Measurements from ENCODE around the gene TEAD4.

The TEAD4 gene

DNA sequence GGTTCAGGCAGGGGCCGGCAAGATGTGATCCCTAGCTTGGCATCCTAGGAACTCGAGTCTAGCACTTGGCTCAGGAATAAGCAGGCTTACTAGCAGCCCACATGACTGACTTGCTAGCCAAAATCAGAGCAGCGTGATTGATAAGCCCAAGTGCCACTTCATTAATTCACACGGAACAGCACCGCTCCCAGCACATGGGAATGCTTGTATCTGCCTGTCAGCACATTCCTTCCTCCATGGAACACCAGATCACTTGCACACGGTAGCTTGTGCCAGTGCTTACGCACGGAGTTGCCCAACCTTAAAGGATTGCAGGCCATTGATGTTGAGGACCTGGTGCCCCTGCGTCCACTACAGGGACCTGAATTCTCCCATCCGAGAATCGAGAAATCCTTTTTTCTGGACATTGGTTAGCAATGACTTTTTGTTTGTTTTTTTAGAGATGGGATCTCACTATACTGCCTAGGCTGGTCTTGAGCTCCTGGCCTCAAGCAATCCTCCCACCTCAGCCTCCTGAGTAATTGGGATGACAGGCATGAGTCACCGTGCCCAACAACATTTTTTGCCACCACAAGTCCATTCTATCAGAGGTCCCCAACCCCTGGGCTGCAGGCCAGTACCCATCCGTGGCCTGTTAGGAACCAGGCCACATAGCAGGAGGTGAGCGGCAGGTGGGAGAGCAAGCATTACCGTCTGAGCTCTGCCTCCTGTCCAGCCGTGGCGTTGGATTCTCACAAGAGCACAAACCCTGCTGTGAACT is 87.4 kb downstream of the TEAD4 start:
- Histone ChIP-seq H3K36me3 (ENCODE audit: insufficient read depth, low read length) (no peaks in the 10 kb centered on the region), H3K27ac (ENCODE audit: low read length) (no peak overlapping the region), H3K4me3 (ENCODE audit: low read depth in 1 of 2, low read length in 2 of 2) (no peak overlapping the region), H3K9ac (ENCODE audit: low read depth, low read length) (no peak overlapping the region), H3K27me3 (ENCODE audit: insufficient read depth, low read length, poor library complexity) (peaks cover 7% of the 10 kb centered on the region), H3K4me2 (ENCODE audit: insufficient read depth, low read length) (no peak overlapping the region), H3K4me1 (ENCODE audit: insufficient read depth, low read length) (no peaks in the 10 kb centered on the region), H3K9me3 (ENCODE audit: insufficient read depth, low read length, severe bottlenecking) (no peaks in the 10 kb centered on the region), H2AFZ (ENCODE audit: low read depth, low read length) (no peak overlapping the region), H3K79me2 (ENCODE audit: insufficient read depth, low read length) (no peaks in the 10 kb centered on the region), H4K20me1 (ENCODE audit: insufficient read depth, low read length) (no peaks in the 10 kb centered on the region; the same call in 1 of the 2 replicates)
- no peak for DNase-seq
- no peak for ATAC-seq (ENCODE audit: insufficient read depth, low read depth)
- TF ChIP-seq, protein P1, sequence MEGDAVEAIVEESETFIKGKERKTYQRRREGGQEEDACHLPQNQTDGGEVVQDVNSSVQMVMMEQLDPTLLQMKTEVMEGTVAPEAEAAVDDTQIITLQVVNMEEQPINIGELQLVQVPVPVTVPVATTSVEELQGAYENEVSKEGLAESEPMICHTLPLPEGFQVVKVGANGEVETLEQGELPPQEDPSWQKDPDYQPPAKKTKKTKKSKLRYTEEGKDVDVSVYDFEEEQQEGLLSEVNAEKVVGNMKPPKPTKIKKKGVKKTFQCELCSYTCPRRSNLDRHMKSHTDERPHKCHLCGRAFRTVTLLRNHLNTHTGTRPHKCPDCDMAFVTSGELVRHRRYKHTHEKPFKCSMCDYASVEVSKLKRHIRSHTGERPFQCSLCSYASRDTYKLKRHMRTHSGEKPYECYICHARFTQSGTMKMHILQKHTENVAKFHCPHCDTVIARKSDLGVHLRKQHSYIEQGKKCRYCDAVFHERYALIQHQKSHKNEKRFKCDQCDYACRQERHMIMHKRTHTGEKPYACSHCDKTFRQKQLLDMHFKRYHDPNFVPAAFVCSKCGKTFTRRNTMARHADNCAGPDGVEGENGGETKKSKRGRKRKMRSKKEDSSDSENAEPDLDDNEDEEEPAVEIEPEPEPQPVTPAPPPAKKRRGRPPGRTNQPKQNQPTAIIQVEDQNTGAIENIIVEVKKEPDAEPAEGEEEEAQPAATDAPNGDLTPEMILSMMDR (IDR thresholded peaks at IDR 0.05; ENCODE audit: borderline replicate concordance, extremely low read depth, low read length, poor library complexity, severe bottlenecking), result no peak
- no peak for TF ChIP-seq EZH2 (IDR thresholded peaks at IDR 0.05; ENCODE audit: borderline replicate concordance, low read depth, low read length, severe bottlenecking)

DNA sequence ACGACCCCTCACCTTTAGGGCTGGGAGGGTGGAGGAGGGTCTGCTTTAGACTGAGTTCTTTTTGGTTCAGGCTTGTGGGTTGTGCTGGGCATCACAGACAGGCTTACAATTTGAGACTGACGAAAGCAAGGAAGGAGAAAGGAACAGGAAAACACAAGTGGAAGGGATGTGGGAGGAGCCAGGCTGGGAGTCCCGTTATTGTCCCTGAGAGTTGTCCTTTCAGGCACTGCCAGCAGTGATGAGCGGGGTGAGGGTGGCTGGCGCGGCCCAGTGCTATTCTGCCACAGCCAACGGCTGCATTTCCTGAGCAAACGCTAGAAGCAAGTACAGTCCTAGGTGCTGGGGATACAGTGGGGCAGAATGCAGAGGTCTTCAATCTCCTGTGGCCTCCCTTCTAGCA is 88.8 kb downstream of the TEAD4 start:
- H3K27me3 ChIP-seq (ENCODE audit: insufficient read depth, low read length, poor library complexity), result peaks cover 7% of the 10 kb centered on the region
- H3K4me3 ChIP-seq (ENCODE audit: low read depth in 1 of 2, low read length in 2 of 2), result no peak overlapping the region
- H3K27ac ChIP-seq (ENCODE audit: low read length), result no peak overlapping the region
- no peak for TF ChIP-seq EZH2 (IDR thresholded peaks at IDR 0.05; ENCODE audit: borderline replicate concordance, low read depth, low read length, severe bottlenecking)
- TF ChIP-seq, protein P1 (IDR thresholded peaks at IDR 0.05; ENCODE audit: borderline replicate concordance, extremely low read depth, low read length, poor library complexity, severe bottlenecking), result no peak
- H3K9ac ChIP-seq (ENCODE audit: low read depth, low read length), result no peak overlapping the region
- no peak for DNase-seq
- H3K9me3 ChIP-seq (ENCODE audit: insufficient read depth, low read length, severe bottlenecking), result no peaks in the 10 kb centered on the region
- ATAC-seq (ENCODE audit: insufficient read depth, low read depth), result no peak
- no peaks in the 10 kb centered on the region for H3K79me2 ChIP-seq (ENCODE audit: insufficient read depth, low read length)
- no peak overlapping the region for H3K4me2 ChIP-seq (ENCODE audit: insufficient read depth, low read length)
- no peaks in the 10 kb centered on the region for H3K4me1 ChIP-seq (ENCODE audit: insufficient read depth, low read length)
- H2AFZ ChIP-seq (ENCODE audit: low read depth, low read length), result no peak overlapping the region
- no peaks in the 10 kb centered on the region; the same call in 1 of the 2 replicates for H4K20me1 ChIP-seq (ENCODE audit: insufficient read depth, low read length)
- no peaks in the 10 kb centered on the region for H3K36me3 ChIP-seq (ENCODE audit: insufficient read depth, low read length)

DNA sequence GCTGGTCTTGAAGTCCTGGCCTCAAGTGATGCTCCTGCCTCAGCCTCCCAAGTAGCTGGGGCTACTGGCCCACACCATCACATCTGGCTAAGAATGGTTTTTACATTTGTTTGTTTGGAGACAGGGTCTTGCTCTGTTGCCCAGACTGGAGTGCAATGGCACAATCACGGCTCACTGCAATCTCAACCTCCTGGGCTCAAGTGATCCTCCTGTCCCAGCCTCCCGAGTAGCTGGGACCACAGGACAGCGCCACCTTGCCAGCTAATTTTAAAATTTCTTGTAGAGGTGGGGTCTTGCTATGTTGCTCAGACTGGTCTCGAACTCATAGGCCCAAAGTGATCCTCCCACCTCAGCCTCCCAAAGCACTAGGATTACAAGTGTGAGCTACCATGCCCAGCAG is 89.3 kb downstream of the TEAD4 start:
- H3K4me2 ChIP-seq (ENCODE audit: insufficient read depth, low read length), result no peak overlapping the region
- H3K4me3 ChIP-seq (ENCODE audit: low read depth in 1 of 2, low read length in 2 of 2), result no peak overlapping the region
- H3K36me3 ChIP-seq (ENCODE audit: insufficient read depth, low read length), result no peaks in the 10 kb centered on the region
- DNase-seq, result no peak
- H2AFZ ChIP-seq (ENCODE audit: low read depth, low read length), result no peak overlapping the region
- no peaks in the 10 kb centered on the region for H3K79me2 ChIP-seq (ENCODE audit: insufficient read depth, low read length)
- peaks cover 7% of the 10 kb centered on the region for H3K27me3 ChIP-seq (ENCODE audit: insufficient read depth, low read length, poor library complexity)
- H4K20me1 ChIP-seq (ENCODE audit: insufficient read depth, low read length), result no peaks in the 10 kb centered on the region; the same call in 1 of the 2 replicates
- no peak for TF ChIP-seq EZH2 (IDR thresholded peaks at IDR 0.05; ENCODE audit: borderline replicate concordance, low read depth, low read length, severe bottlenecking)
- TF ChIP-seq, protein P1 (IDR thresholded peaks at IDR 0.05; ENCODE audit: borderline replicate concordance, extremely low read depth, low read length, poor library complexity, severe bottlenecking), result no peak
- H3K9ac ChIP-seq (ENCODE audit: low read depth, low read length), result no peak overlapping the region
- no peaks in the 10 kb centered on the region for H3K9me3 ChIP-seq (ENCODE audit: insufficient read depth, low read length, severe bottlenecking)
- H3K4me1 ChIP-seq (ENCODE audit: insufficient read depth, low read length), result no peaks in the 10 kb centered on the region
- ATAC-seq (ENCODE audit: insufficient read depth, low read depth), result no peak
- H3K27ac ChIP-seq (ENCODE audit: low read length), result no peak overlapping the region
